Stimulated activated CD8-positive, alpha-beta memory T cell treated with anti-CD3 and anti-CD28 coated beads, Interleukin-2, amount 100 ng/mL, for 48 hours (primary cell): ENCODE results near the gene SPATA21.

Experiments
- DNase-seq, 2 donors: peaks; one replicate each; pipeline ENCODE4 v3.0.0-alpha.2; 2020; ENCODE audit warnings: low read depth in 2 of 2

Gene SPATA21

GRCh38 chr1:16351456-16351993 lies 85.7 kb downstream of the SPATA21 start:
- no peak for DNase-seq

GRCh38 chr1:16349847-16350406 lies 87.3 kb downstream of the SPATA21 start:
- no peak for DNase-seq
